Fibroblast of skin of back (primary cell): ENCODE results near the gene SH3PXD2A.
"Not testable (repeated sequence)": the region's sequence is repeated elsewhere in the genome, so short reads cannot be mapped to it uniquely, and the experiment has no call there.

ENCODE experiments used
- DNase-seq: peaks from one replicate; pipeline ENCODE4 v3.0.0-alpha.2; 2013

Gene SH3PXD2A

GRCh38 chr10:103616705-103617601 is 238.4 kb downstream of the SH3PXD2A start:
- DNase-seq, result no peak

DNA sequence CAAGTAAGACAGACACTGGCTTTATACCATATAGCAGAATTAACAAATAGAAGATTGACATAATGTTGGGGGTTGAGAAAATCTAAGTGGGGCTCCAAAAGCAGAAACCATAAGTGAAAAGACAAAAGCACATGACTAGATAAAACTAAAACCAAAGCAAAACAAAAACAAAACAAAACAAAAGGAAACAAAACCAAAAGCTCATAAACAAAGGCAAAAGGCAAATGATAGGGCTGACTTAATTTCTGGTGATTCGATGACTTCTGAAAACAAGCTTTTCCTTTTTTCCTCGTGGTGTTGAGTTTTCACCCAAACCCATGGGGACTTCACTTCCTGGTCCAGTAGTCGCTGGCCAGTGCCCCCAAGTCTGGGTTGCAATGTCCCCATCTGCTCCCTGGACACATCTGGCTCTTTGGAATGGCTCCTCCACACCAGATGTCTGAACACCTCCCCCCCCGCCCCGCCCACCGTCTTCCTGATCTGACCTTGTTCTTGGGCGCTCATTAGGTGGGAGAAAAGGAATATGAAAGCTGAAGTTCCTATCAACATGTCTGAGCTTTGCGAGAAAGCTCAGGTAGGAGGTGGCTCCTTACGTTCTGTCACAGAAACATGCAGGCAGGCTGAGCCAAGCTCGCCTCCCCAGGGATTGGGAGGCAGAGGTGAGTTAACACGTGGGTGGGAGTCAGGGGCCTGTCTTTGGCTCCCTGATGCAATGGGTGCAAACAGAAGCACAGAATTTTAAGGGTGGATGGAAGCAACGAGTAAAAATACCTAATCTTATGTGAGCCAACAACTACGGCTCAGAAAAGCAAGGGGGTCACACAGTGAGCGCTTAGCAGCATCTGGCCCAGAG is 240.8 kb downstream of the SH3PXD2A start:
- no peak for DNase-seq

DNA sequence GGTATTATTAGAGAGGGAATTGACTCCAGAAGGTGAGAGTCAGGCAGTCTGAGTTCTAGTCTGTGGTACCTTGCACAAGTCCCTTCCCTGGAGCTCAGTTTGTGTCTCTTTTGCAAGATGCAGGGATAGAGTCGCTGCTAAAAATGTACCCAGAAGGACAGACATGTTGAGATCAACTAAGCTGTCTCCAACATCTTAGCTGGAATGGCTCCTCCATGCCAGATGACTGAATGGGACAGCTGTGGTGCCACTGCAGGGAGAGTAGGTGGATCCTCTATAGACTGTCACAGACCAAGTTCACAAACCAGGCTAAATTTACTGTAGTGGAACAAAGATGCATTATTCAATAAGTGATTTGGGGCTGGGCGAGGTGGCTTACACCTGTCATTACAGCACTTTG is 241.8 kb downstream of the SH3PXD2A start:
- no peak for DNase-seq

GRCh38 chr10:103612462-103613365 is 242.7 kb downstream of the SH3PXD2A start:
- peak; percentile 29 for DNase-seq

- no peak for DNase-seq
Observed at GRCh38 chr10:103610921-103611511, 244.4 kb downstream of the SH3PXD2A start.

DNA sequence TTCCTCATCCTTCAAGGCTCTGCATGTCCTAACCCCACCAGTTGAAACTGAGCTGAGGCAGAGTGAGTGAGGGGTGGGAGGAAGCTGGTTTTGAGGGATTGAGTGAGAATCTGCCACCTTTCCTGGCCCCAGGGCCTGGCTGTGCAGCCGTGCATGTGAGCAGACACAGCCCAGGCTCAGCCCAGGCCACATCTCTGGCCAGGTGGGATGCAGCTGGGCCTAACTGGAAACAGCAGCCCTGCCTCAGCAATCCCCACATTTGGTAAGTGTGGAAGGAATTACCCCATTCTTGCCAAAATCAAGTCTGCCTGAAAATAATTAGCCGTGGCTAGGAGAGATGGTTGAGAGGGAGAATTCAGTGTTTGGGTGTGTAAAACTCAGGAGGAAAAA is 245.3 kb downstream of the SH3PXD2A start:
- DNase-seq, result no peak

- no peak for DNase-seq
Observed at GRCh38 chr10:103609231-103610082, 245.9 kb downstream of the SH3PXD2A start.

GRCh38 chr10:103608056-103608455 is 247.3 kb downstream of the SH3PXD2A start:
- not testable (repeated sequence) for DNase-seq

- DNase-seq, result not testable (repeated sequence)
Observed at GRCh38 chr10:103607051-103607450, 248.3 kb downstream of the SH3PXD2A start.

- DNase-seq, result not testable (repeated sequence)
Observed at GRCh38 chr10:103606097-103606438, 249.3 kb downstream of the SH3PXD2A start.

DNA sequence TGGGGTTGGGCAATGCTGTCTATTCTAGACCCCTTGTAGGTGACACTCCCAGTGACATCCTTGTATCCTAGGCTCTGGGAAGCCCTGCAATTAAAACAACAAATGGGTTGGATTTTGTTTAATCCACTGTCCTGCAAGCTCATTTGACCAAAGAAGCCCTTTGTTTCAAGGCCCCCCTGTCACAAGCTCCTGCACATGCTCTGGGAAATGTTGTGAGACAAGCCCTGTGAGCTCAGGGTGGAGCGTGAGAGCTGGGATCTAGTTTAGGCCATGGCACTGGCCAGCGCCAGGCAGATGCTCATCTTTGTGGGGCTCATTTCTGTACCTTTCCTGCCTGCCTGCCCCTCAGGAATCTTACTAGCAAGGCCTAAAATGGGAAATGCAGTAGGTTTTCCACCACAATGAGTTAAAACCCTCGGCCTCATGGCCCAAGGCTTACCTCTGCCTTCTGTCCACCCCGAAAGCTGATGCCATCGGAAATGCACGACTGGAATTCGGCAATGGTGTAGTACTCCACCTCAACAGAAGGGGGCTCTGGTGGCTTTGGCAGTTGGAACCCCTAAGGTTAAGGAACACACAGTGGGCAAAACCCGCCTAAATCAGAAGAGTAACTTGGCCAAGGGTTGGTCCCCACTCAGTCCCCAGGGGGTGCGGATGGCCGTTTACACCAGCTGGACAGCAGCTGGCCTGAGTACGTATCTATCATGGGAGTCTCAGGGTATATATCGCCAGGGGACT is 249.8 kb downstream of the SH3PXD2A start:
- peak; percentile 63 for DNase-seq

DNA sequence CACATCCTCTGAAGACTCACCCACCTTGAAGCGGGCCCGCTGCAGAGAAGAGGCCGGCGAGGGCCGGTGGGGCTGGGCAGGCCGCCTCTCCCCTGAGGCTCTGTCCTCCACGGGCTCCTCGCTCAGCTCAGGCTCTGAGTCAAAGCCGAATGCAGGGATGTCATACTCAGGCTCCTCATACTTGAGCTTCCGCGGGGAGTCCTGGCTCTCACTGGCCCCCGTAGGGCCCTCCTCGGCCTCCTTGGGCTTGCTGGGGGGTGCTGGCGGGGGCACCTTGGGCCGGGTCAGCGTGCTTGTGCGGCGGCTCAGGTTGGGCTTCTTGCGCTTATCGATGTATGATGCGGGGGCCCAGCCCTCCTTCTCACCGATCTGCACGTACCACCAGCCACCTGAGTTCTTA is 252.0 kb downstream of the SH3PXD2A start:
- no peak for DNase-seq

- DNase-seq, result no peak
Observed at GRCh38 chr10:103602852-103603155, 252.6 kb downstream of the SH3PXD2A start.

- DNase-seq, result no peak
Observed at GRCh38 chr10:103602028-103602851, 253.1 kb downstream of the SH3PXD2A start.

- DNase-seq, result no peak
Observed at GRCh38 chr10:103600956-103601569, 254.3 kb downstream of the SH3PXD2A start.

- no peak for DNase-seq
Observed at GRCh38 chr10:103600325-103600724, 255.1 kb downstream of the SH3PXD2A start.

DNA sequence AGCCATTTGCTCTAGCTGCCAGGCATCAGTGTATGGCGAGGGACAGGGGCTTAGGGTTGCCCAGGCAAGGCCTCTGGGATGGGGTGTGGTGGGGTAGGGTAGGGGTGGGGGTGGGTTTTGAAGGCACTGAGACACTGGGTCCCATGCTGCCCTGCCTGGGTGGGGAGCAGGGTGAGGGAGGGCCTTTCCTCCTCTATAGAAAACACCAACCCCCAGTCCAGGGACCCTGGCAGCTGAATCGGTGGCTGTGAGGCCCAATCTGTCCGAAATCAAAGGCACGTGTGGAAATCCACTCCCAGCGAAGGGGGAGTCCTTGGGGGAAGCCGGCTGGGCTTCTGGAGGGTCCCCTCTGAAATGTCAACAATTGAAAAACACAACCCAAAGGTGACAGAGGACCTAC is 255.5 kb downstream of the SH3PXD2A start:
- no peak for DNase-seq

DNA sequence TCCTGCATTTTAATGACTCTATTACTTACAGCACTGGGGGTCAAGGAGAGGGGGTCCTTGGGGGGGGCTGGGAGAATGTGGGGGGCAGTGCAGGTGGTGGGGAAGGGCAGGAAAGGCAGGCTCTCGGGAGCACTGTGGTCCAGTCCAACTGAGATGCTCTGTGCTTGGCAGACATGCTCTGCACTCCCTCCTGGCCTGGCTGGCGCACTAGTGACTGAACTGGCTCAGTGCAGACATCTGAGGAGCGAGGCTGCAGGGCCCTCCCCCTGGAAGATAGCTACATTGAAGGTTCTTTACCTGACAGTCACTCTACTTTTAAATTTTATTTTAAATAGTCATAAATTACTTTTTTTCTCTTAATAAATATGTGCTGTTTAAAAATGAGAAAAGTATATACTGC is 256.2 kb downstream of the SH3PXD2A start:
- no peak for DNase-seq

DNA sequence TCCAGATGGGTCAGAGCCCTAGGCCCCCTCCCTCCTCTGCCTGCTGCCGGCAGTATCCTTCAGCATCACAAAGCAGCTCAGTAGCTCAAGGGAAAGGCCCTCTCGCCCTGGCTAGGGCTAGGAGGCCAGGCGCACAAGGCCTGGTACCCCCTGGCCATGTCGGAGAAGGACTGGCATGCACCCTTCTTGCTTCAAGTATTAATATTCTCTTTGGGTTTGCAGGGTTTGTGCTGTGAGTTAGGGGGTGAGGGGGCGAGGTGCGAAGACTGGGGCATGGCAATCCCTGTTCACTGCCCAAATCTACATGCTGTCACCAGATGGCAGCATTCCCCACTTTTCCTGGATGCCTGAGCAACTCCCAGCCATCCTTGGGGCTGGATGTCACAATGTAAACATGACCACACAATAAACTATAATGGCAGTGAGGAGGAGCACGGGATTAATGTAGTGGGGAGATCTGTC is 256.7 kb downstream of the SH3PXD2A start:
- peak; percentile 79 for DNase-seq
